Breast epithelium (tissue), 4 donors: ENCODE data around the gene RNU6-9. TPM values are rescaled to one million over a fixed set of nuclear protein-coding genes. Genes with fewer than 3 reads are reported as not detected.

Source experiments
- DNase-seq, 2 donors: peaks; one replicate each; pipeline ENCODE4 v3.0.0-alpha.2; 2019; ENCODE audit warnings: low spot score in 2 of 2
- H3K27ac ChIP-seq, 2 donors: fragments of 200-600 bp; sonication (generic) in 1 of 2; one replicate each; pipeline ENCODE4 v1.5.1; 2016 to 2019; ENCODE audit warnings: mild to moderate bottlenecking in 1 of 2
- H3K27me3 ChIP-seq, 2 donors: fragments of 200-600 bp; sonication (generic) in 1 of 2; one replicate each; pipeline versions ENCODE4 v1.5.1 to v1.6.0; 2017 to 2019; ENCODE audit warnings: control low read depth in 1 of 2, mild to moderate bottlenecking in 1 of 2
- H3K36me3 ChIP-seq: fragments of 200-600 bp; one replicate; pipeline ENCODE4 v1.5.1; 2019
- H3K4me1 ChIP-seq, 2 donors: fragments of 200-600 bp; sonication (generic); one replicate each; pipeline ENCODE4 v1.5.1; 2016 to 2019; ENCODE audit warnings: control low read depth in 1 of 2
- H3K4me3 ChIP-seq, 3 donors: fragments of 200-600 bp; sonication (generic); 1 replicate in 2 of 3; 2 replicates in 1 of 3; pipeline ENCODE4 v1.5.1; 2016 to 2019; ENCODE audit warnings: mild to moderate bottlenecking in 3 of 3, moderate library complexity in 2 of 3
- H3K9me3 ChIP-seq, 2 donors: fragments of 200-600 bp; sonication (generic) in 1 of 2; one replicate each; pipeline ENCODE4 v1.5.1; 2016 to 2019; ENCODE audit warnings: control low read depth in 1 of 2
- POLR2A ChIP-seq: fragments of 450-650 bp; IDR thresholded peaks from one replicate; pipeline ENCODE4 v1.6.1; 2016; ENCODE audit warnings: antibody characterized with exemption, mild to moderate bottlenecking, moderate library complexity
- POLR2AphosphoS5 ChIP-seq, 3 donors: sonication (generic); formaldehyde crosslinking; IDR thresholded peaks; one replicate each; pipeline ENCODE4 v1.6.1; 2017; ENCODE audit warnings: antibody characterized with exemption in 3 of 3
- intact Hi-C: fragments of 100-400 bp; cut with DNase I; formaldehyde crosslinking; loops from one replicate; pipeline ENCODE4 v1.15.1; 2023; ENCODE audit warnings: low total_unique reads
- total RNA-seq, 3 donors: library from RNA; depleted of rRNA; stranded (reverse); fragments of >200 nt; gene quantifications; one replicate each; pipeline ENCODE4 v1.1.0, GENCODE V29; 2016
- TF ChIP-seq, protein P1 (sequence below), 3 donors: fragments of 450-650 bp; IDR thresholded peaks; one replicate each; pipeline ENCODE4 v1.5.1; 2016 to 2017; ENCODE audit warnings: antibody characterized with exemption in 3 of 3, mild to moderate bottlenecking in 3 of 3, moderate library complexity in 3 of 3

Gene RNU6-9
- total RNA-seq, 3 donors from 2014 or later: not detected

DNA sequence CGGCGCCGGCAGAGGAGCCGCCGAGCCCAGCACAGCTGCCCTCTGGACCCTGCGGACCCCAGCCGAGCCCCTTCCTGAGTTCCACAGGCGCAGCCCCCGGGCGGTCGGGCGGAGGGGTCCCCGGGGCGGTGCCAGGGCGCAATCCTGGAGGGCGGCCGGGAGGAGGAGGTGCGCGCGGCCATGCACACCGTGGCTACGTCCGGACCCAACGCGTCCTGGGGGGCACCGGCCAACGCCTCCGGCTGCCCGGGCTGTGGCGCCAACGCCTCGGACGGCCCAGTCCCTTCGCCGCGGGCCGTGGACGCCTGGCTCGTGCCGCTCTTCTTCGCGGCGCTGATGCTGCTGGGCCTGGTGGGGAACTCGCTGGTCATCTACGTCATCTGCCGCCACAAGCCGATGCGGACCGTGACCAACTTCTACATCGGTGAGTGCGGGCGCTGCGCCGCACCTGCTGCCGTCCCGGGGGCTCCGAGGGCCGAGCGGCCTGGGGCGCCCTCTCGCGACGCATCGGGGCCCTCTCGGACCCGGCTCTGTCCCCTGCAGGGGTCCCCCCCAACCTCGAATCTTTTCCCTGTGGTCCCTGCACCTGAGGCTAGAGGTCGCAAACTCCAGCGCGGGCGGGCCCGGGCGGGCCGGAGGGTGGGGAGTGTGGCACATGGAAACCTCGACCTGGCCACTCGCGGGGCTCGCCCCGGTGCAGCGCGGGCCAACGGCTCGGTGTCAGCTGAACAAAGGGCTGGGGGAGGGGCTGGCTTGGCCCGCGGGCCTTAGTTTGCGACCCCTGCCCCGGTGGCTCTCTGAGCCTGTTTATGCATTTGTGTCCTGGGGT lies 24.3 kb downstream of the RNU6-9 start, which contains the start of gene KISS1R:
Gene KISS1R, plus strand, starts transcription at position 11 of the 829 bp plus-strand sequence. Its CDS starts 170 bp downstream, at position 181.
- H3K4me1 ChIP-seq: peaks cover 14 to 31% of the 10 kb centered on the region in 2 donors
- no peaks in the 10 kb centered on the region for H3K9me3 ChIP-seq
- H3K27ac ChIP-seq: no peak within 1 kb of the TSS
- no peak for TF ChIP-seq POLR2A
- TF ChIP-seq POLR2AphosphoS5 (IDR thresholded peaks at IDR 0.05): no peak
- TF ChIP-seq, protein P1, sequence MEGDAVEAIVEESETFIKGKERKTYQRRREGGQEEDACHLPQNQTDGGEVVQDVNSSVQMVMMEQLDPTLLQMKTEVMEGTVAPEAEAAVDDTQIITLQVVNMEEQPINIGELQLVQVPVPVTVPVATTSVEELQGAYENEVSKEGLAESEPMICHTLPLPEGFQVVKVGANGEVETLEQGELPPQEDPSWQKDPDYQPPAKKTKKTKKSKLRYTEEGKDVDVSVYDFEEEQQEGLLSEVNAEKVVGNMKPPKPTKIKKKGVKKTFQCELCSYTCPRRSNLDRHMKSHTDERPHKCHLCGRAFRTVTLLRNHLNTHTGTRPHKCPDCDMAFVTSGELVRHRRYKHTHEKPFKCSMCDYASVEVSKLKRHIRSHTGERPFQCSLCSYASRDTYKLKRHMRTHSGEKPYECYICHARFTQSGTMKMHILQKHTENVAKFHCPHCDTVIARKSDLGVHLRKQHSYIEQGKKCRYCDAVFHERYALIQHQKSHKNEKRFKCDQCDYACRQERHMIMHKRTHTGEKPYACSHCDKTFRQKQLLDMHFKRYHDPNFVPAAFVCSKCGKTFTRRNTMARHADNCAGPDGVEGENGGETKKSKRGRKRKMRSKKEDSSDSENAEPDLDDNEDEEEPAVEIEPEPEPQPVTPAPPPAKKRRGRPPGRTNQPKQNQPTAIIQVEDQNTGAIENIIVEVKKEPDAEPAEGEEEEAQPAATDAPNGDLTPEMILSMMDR (IDR thresholded peaks at IDR 0.05): peak in 1 of 3 donors; percentile 33
- H3K4me3 ChIP-seq: peak within 1 kb of the TSS; percentile 13 to 71 (median 47)
- peaks cover 19 to 36% of the 10 kb centered on the region in 2 donors for H3K27me3 ChIP-seq
- intact Hi-C loops: loop anchor here (5.0 kb wide), 2 partner anchors 60 to 150 kb away; partner anchors contain the start of gene CFD
- DNase-seq: no peak
- H3K36me3 ChIP-seq: no peaks in the 10 kb centered on the region

DNA sequence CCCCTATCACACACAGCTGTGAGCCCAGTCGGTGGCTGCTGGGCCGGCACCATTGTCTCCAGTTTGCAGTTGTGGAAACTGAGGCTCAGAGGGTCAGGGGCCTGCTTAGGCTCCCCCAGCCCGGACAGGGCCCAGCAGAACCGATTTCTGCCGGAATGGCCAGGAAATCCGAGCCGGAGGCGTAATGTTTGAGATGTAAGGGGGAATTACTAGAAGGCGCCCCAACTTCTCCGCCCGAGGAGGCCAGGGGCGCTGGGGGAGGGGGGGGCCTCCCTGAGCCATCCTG lies 24.8 kb downstream of the RNU6-9 start:
- Histone ChIP-seq H3K9me3 (no peaks in the 10 kb centered on the region), H3K36me3 (no peaks in the 10 kb centered on the region), H3K27ac (no peak overlapping the region), H3K27me3 (peaks cover 19 to 36% of the 10 kb centered on the region in 2 donors), H3K4me3 (peak overlapping the region in 2 of 3 donors; percentile 47 to 71), H3K4me1 (peaks cover 14 to 31% of the 10 kb centered on the region in 2 donors)
- DNase-seq: no peak
- intact Hi-C loops: loop anchor here (5.0 kb wide), 2 partner anchors 61 to 151 kb away; partner anchors contain the start of gene CFD
- TF ChIP-seq POLR2A (no peak), POLR2AphosphoS5 (IDR thresholded peaks at IDR 0.05) (no peak)
- TF ChIP-seq, protein P1 (IDR thresholded peaks at IDR 0.05): no peak

DNA sequence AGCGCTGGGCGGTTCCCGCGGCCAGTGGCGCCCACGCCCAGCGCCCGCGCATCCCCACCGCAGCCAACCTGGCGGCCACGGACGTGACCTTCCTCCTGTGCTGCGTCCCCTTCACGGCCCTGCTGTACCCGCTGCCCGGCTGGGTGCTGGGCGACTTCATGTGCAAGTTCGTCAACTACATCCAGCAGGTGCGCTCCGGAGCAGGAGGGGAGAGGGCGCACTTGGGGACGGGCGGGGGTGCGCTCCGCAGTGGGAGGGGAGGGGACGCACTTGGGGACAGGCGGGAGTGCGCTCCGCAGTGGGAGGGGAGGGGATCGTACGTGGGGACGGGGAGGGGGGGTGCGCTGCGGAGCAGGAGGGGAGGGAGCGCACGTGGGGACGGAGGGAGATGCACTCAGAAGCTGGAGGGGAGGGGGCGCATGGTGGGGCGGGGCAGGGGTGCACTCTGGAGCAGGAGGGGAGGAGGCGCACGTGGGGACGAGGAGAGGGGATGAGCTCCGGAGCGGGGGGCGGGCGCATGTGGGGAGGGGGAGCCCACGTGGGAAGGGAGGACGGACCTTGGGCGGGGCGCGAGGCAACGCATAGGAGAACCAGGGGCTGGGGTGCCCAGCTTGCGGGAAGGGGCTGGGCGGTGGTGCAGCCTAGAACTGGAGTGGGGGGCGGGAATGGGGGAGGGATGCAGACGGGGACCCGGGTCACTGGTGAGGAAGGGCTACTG lies 25.4 kb downstream of the RNU6-9 start:
- Histone ChIP-seq H3K27me3 (peaks cover 19 to 36% of the 10 kb centered on the region in 2 donors), H3K9me3 (no peaks in the 10 kb centered on the region)
- DNase-seq: no peak

DNA sequence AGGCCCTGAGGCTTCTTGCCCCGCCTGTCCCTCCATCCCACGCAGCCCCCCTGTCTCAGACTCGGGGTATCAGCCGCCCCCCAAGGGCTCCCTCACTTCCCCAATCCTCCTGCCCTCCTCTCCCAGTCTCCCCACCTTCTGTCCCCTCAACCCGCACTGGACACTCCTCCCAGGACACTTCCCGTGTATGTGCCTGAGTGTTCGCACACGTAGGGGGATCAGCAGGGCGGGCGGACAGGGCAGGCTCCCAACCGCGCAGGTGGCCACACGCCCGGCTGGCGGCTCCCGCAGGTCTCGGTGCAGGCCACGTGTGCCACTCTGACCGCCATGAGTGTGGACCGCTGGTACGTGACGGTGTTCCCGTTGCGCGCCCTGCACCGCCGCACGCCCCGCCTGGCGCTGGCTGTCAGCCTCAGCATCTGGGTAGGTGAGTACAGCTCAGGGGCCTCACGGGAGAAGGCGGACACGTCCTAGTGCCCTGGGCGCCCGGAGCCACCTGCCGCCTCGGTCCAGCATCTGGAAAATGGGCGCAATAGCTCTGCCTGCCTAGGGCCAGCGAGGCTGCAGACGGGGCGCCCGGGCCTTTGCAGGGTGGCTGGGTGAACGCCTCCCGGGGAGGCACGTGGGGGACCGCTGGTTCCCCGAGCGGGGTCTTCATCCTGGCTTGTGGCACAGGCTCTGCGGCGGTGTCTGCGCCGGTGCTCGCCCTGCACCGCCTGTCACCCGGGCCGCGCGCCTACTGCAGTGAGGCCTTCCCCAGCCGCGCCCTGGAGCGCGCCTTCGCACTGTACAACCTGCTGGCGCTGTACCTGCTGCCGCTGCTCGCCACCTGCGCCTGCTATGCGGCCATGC lies 26.1 kb downstream of the RNU6-9 start:
- Histone ChIP-seq H3K4me1 (peaks cover 11 to 31% of the 10 kb centered on the region in 2 donors), H3K9me3 (no peaks in the 10 kb centered on the region), H3K4me3 (peak overlapping the region in 2 of 3 donors; percentile 47 to 71), H3K27ac (no peak overlapping the region), H3K27me3 (peaks cover 19 to 36% of the 10 kb centered on the region in 2 donors), H3K36me3 (no peaks in the 10 kb centered on the region)
- intact Hi-C loops: loop anchor here (5.0 kb wide), 2 partner anchors 62 to 152 kb away; partner anchors contain the start of gene CFD
- TF ChIP-seq, protein P1 (IDR thresholded peaks at IDR 0.05): no peak
- TF ChIP-seq POLR2AphosphoS5 (IDR thresholded peaks at IDR 0.05) (no peak), POLR2A (no peak)
- no peak for DNase-seq

More for the DNA sequence above, 25.4 kb downstream of the RNU6-9 start:
- Histone ChIP-seq H3K4me3 (peak overlapping the region in 2 of 3 donors; percentile 47 to 71), H3K27ac (no peak overlapping the region), H3K36me3 (no peaks in the 10 kb centered on the region), H3K4me1 (peaks cover 13 to 31% of the 10 kb centered on the region in 2 donors)
- intact Hi-C loops: loop anchor here (5.0 kb wide), 2 partner anchors 61 to 151 kb away; partner anchors contain the start of gene CFD
- TF ChIP-seq POLR2AphosphoS5 (IDR thresholded peaks at IDR 0.05) (no peak), POLR2A (no peak)
- TF ChIP-seq, protein P1 (IDR thresholded peaks at IDR 0.05): no peak
